ES-I3 (cell line): ENCODE data around the gene C10orf143.

Experiments used
- H3K36me3 ChIP-seq: 2 replicates; pipeline ENCODE4 v1.6.1; 2013; ENCODE audit warnings: mild to moderate bottlenecking, low read length, control low read depth, moderate library complexity; ENCODE audit not compliant: insufficient read depth
- H3K4me1 ChIP-seq: 2 replicates; pipeline ENCODE4 v1.6.1; 2013; ENCODE audit warnings: mild to moderate bottlenecking, control low read depth, low read length; ENCODE audit not compliant: insufficient read depth
- H3K9ac ChIP-seq: 2 replicates; pipeline ENCODE4 v1.6.1; 2013; ENCODE audit warnings: low read depth, mild to moderate bottlenecking, low read length, moderate library complexity
- H3K9me3 ChIP-seq: 2 replicates; pipeline ENCODE4 v1.6.1; 2013; ENCODE audit warnings: mild to moderate bottlenecking, low read length, moderate library complexity; ENCODE audit not compliant: control insufficient read depth, insufficient read depth

C10orf143 gene

GRCh38 chr10:130080461-130080814 lies 30.2 kb downstream of the C10orf143 start:
- no peaks in the 10 kb centered on the region for H3K9me3 ChIP-seq
- no peak overlapping the region for H3K9ac ChIP-seq
- peaks cover 5% of the 10 kb centered on the region; the same call in 1 of the 2 replicates for H3K4me1 ChIP-seq
- no peaks in the 10 kb centered on the region for H3K36me3 ChIP-seq

GRCh38 chr10:130079614-130080460 lies 30.8 kb downstream of the C10orf143 start:
- Histone ChIP-seq H3K36me3 (no peaks in the 10 kb centered on the region), H3K4me1 (peaks cover 5% of the 10 kb centered on the region; the same call in 1 of the 2 replicates), H3K9me3 (no peaks in the 10 kb centered on the region), H3K9ac (no peak overlapping the region)

- no peak overlapping the region for H3K9ac ChIP-seq
- no peaks in the 10 kb centered on the region for H3K36me3 ChIP-seq
- no peaks in the 10 kb centered on the region for H3K9me3 ChIP-seq
- peaks cover 5% of the 10 kb centered on the region; the same call in 1 of the 2 replicates for H3K4me1 ChIP-seq
Measured at GRCh38 chr10:130078120-130078519, 32.5 kb downstream of the C10orf143 start.

- H3K36me3 ChIP-seq = no peaks in the 10 kb centered on the region
- H3K4me1 ChIP-seq = peaks cover 5% of the 10 kb centered on the region; the same call in 1 of the 2 replicates
- H3K9ac ChIP-seq = no peak overlapping the region
- H3K9me3 ChIP-seq = no peaks in the 10 kb centered on the region
Measured at GRCh38 chr10:130076681-130077080, 33.9 kb downstream of the C10orf143 start.

- Histone ChIP-seq H3K4me1 (peaks cover 5% of the 10 kb centered on the region; the same call in 1 of the 2 replicates), H3K9ac (no peak overlapping the region), H3K9me3 (no peaks in the 10 kb centered on the region), H3K36me3 (no peaks in the 10 kb centered on the region)
Measured at GRCh38 chr10:130074639-130075038, 36.0 kb downstream of the C10orf143 start.

- H3K9me3 ChIP-seq = no peaks in the 10 kb centered on the region
- no peaks in the 10 kb centered on the region for H3K36me3 ChIP-seq
Measured at GRCh38 chr10:130073912-130074311, 36.7 kb downstream of the C10orf143 start.

GRCh38 chr10:130072247-130072646 lies 38.4 kb downstream of the C10orf143 start:
- H3K4me1 ChIP-seq = no peaks in the 10 kb centered on the region

More at GRCh38 chr10:130073912-130074311, 36.7 kb downstream of the C10orf143 start:
- no peak overlapping the region for H3K9ac ChIP-seq
- H3K4me1 ChIP-seq = peaks cover 5% of the 10 kb centered on the region; the same call in 1 of the 2 replicates

GRCh38 chr10:130067893-130068292 lies 42.7 kb downstream of the C10orf143 start:
- Histone ChIP-seq H3K9ac (no peak overlapping the region), H3K36me3 (no peaks in the 10 kb centered on the region), H3K9me3 (no peaks in the 10 kb centered on the region), H3K4me1 (no peaks in the 10 kb centered on the region)

More at GRCh38 chr10:130072247-130072646, 38.4 kb downstream of the C10orf143 start:
- H3K9me3 ChIP-seq = no peaks in the 10 kb centered on the region
- no peak overlapping the region for H3K9ac ChIP-seq
- no peaks in the 10 kb centered on the region for H3K36me3 ChIP-seq

- H3K36me3 ChIP-seq = no peaks in the 10 kb centered on the region
- H3K4me1 ChIP-seq = no peaks in the 10 kb centered on the region
- no peaks in the 10 kb centered on the region for H3K9me3 ChIP-seq
- H3K9ac ChIP-seq = no peak overlapping the region
Measured at GRCh38 chr10:130066743-130067142, 43.9 kb downstream of the C10orf143 start.

- no peak overlapping the region for H3K9ac ChIP-seq
- H3K36me3 ChIP-seq = no peaks in the 10 kb centered on the region
- H3K9me3 ChIP-seq = no peaks in the 10 kb centered on the region
- H3K4me1 ChIP-seq = no peaks in the 10 kb centered on the region
Measured at GRCh38 chr10:130065251-130065650, 45.4 kb downstream of the C10orf143 start.

- no peaks in the 10 kb centered on the region for H3K36me3 ChIP-seq
- no peaks in the 10 kb centered on the region for H3K4me1 ChIP-seq
- H3K9me3 ChIP-seq = no peaks in the 10 kb centered on the region
- H3K9ac ChIP-seq = no peak overlapping the region
Measured at GRCh38 chr10:130064783-130065182, 45.8 kb downstream of the C10orf143 start.

GRCh38 chr10:130062976-130063375 lies 47.7 kb downstream of the C10orf143 start:
- no peaks in the 10 kb centered on the region for H3K9me3 ChIP-seq
- H3K36me3 ChIP-seq = no peaks in the 10 kb centered on the region
- H3K9ac ChIP-seq = no peak overlapping the region
- no peaks in the 10 kb centered on the region for H3K4me1 ChIP-seq

GRCh38 chr10:130062201-130062600 lies 48.4 kb downstream of the C10orf143 start:
- H3K9ac ChIP-seq = no peak overlapping the region
- no peaks in the 10 kb centered on the region for H3K4me1 ChIP-seq
- H3K36me3 ChIP-seq = no peaks in the 10 kb centered on the region

GRCh38 chr10:130061760-130062159 lies 48.9 kb downstream of the C10orf143 start:
- Histone ChIP-seq H3K4me1 (no peaks in the 10 kb centered on the region), H3K9ac (no peak overlapping the region), H3K36me3 (no peaks in the 10 kb centered on the region), H3K9me3 (no peaks in the 10 kb centered on the region)

More at GRCh38 chr10:130062201-130062600, 48.4 kb downstream of the C10orf143 start:
- H3K9me3 ChIP-seq = no peaks in the 10 kb centered on the region

GRCh38 chr10:130054021-130054420 lies 56.6 kb downstream of the C10orf143 start:
- H3K36me3 ChIP-seq = no peaks in the 10 kb centered on the region
- H3K9me3 ChIP-seq = peaks cover 3% of the 10 kb centered on the region; the same call in 1 of the 2 replicates
- H3K9ac ChIP-seq = no peak overlapping the region
- H3K4me1 ChIP-seq = no peaks in the 10 kb centered on the region
